Osteocyte (in vitro differentiated cells): ENCODE data around the gene SDC4. TPM values are rescaled to one million over a fixed set of nuclear protein-coding genes. Genes with fewer than 3 reads are reported as not detected.
"Not testable (repeated sequence)": the region's sequence is repeated elsewhere in the genome, so short reads cannot be mapped to it uniquely, and the experiment has no call there.

Experiments used
- DNase-seq: peaks from one replicate; pipeline ENCODE4 v3.0.0; 2021; ENCODE audit warnings: mixed read lengths; ENCODE audit not compliant: unreplicated experiment; ENCODE audit errors: extremely low spot score
- H3K27ac Mint-ChIP-seq: one replicate; pipeline ENCODE4 v1.8.0; 2021; ENCODE audit warnings: mild to moderate bottlenecking, mixed read lengths; ENCODE audit not compliant: unreplicated experiment
- H3K27me3 Mint-ChIP-seq: one replicate; pipeline ENCODE4 v1.8.0; 2021; ENCODE audit warnings: mixed read lengths; ENCODE audit not compliant: unreplicated experiment
- H3K36me3 Mint-ChIP-seq: one replicate; pipeline ENCODE4 v1.8.0; 2021; ENCODE audit warnings: mixed read lengths; ENCODE audit not compliant: unreplicated experiment
- H3K4me1 Mint-ChIP-seq: one replicate; pipeline ENCODE4 v1.8.0; 2021; ENCODE audit warnings: mixed read lengths; ENCODE audit not compliant: unreplicated experiment
- H3K4me3 Mint-ChIP-seq: one replicate; pipeline ENCODE4 v1.8.0; 2021; ENCODE audit warnings: mild to moderate bottlenecking, moderate library complexity, mixed read lengths; ENCODE audit not compliant: unreplicated experiment
- H3K9me3 Mint-ChIP-seq: one replicate; pipeline ENCODE4 v1.8.0; 2021; ENCODE audit warnings: mixed read lengths; ENCODE audit not compliant: unreplicated experiment
- total RNA-seq: library from RNA; stranded (reverse); gene quantifications from 2 replicates; pipeline ENCODE4 v1.2.1, GENCODE V29; 2021
- TF ChIP-seq, protein P1 (sequence below): fragments of 200-600 bp; sonication (generic); IDR thresholded peaks from 2 replicates; pipeline ENCODE4 v1.5.0; 2021; ENCODE audit warnings: antibody characterized with exemption, mild to moderate bottlenecking, moderate library complexity

The SDC4 gene
- total RNA-seq, 1 donor from 2014 or later = 31.5 TPM

DNA sequence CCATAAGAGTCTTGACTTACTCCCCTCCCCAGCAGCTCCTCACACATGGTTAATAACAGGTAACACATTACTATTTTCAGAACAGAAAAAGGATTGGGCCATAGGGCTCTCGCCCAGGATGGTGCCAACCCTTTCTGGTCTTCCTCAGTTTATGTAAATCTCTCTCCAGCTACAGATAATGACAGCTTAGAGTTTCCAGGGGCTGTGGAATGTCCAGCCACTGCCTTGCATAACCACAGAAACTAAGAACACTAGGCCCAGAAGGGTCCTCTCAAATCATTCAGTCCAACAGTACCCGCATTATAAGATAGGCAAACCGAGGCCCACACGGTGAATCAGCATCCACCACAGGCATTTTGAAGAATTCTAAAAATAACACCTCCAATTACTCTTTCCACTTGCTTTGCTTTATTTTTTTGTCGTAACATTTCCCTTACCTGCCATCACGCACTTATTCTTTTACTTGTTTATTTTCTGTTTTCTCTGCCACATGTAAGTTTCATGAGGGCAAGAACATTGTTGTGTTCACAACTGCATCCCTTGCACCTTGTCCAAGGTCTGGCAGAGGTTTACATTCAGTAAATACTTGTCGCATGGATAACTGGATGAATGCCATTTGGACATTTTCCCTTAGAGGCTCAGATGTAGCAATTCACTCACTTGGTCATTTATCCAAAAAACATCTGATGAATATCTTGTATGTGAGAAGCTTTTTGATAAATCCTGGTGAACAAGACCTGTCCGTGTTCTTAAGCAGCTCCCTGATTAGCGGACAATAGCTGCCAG, 6.4 kb upstream of the SDC4 start:
- TF ChIP-seq, protein P1, sequence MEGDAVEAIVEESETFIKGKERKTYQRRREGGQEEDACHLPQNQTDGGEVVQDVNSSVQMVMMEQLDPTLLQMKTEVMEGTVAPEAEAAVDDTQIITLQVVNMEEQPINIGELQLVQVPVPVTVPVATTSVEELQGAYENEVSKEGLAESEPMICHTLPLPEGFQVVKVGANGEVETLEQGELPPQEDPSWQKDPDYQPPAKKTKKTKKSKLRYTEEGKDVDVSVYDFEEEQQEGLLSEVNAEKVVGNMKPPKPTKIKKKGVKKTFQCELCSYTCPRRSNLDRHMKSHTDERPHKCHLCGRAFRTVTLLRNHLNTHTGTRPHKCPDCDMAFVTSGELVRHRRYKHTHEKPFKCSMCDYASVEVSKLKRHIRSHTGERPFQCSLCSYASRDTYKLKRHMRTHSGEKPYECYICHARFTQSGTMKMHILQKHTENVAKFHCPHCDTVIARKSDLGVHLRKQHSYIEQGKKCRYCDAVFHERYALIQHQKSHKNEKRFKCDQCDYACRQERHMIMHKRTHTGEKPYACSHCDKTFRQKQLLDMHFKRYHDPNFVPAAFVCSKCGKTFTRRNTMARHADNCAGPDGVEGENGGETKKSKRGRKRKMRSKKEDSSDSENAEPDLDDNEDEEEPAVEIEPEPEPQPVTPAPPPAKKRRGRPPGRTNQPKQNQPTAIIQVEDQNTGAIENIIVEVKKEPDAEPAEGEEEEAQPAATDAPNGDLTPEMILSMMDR = no peak
- Mint-ChIP-seq H3K4me1 (peaks cover 39% of the 10 kb centered on the region), H3K9me3 (no peaks in the 10 kb centered on the region), H3K27me3 (no peaks in the 10 kb centered on the region), H3K27ac (no peak overlapping the region), H3K36me3 (no peaks in the 10 kb centered on the region), H3K4me3 (no peak overlapping the region)
- DNase-seq = no peak

GRCh38 chr20:45353746-45354145, 5.5 kb upstream of the SDC4 start:
- no peaks in the 10 kb centered on the region for H3K9me3 Mint-ChIP-seq
- H3K4me1 Mint-ChIP-seq = peaks cover 32% of the 10 kb centered on the region
- no peak overlapping the region for H3K4me3 Mint-ChIP-seq
- H3K27ac Mint-ChIP-seq = no peak overlapping the region
- no peaks in the 10 kb centered on the region for H3K27me3 Mint-ChIP-seq
- TF ChIP-seq, protein P1 = no peak
- DNase-seq = no peak
- no peaks in the 10 kb centered on the region for H3K36me3 Mint-ChIP-seq

- TF ChIP-seq, protein P1 = no peak
- no peak overlapping the region for H3K27ac Mint-ChIP-seq
- no peak for DNase-seq
- H3K9me3 Mint-ChIP-seq = no peaks in the 10 kb centered on the region
- H3K27me3 Mint-ChIP-seq = no peaks in the 10 kb centered on the region
- peaks cover 25% of the 10 kb centered on the region for H3K4me1 Mint-ChIP-seq
- no peak overlapping the region for H3K4me3 Mint-ChIP-seq
- no peaks in the 10 kb centered on the region for H3K36me3 Mint-ChIP-seq
Measured at GRCh38 chr20:45352729-45353128, 4.5 kb upstream of the SDC4 start.

- H3K9me3 Mint-ChIP-seq, H3K27me3 Mint-ChIP-seq, DNase-seq, H3K36me3 Mint-ChIP-seq, H3K27ac Mint-ChIP-seq, H3K4me3 Mint-ChIP-seq: not testable (repeated sequence)
- peaks cover 38% of the 10 kb centered on the region for H3K4me1 Mint-ChIP-seq
Measured at GRCh38 chr20:45350795-45351194, 2.6 kb upstream of the SDC4 start.

DNA sequence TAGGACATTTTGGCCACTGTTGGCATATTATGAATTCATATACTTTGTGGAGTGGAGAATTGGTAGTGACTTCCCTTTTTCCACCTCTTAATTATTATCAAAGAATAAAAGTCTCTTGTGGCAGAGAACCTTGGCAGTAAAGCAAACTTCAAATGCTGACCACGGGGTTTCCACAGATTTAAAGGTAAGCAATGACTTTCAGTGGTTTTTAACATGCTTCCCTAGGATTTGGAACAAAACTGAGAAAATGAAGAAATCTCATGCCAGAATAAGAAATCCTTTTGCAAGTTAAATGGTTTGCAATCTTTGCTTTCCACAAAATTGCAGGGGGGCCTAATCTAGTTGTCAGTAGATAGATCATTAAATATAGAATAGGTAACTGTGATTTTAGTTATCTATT, 2.0 kb upstream of the SDC4 start:
- Mint-ChIP-seq H3K4me3 (no peak overlapping the region), H3K27ac (no peak overlapping the region), H3K36me3 (no peaks in the 10 kb centered on the region), H3K27me3 (no peaks in the 10 kb centered on the region), H3K9me3 (no peaks in the 10 kb centered on the region), H3K4me1 (peaks cover 40% of the 10 kb centered on the region)
- TF ChIP-seq, protein P1 = no peak
- no peak for DNase-seq
